NT2/D1 (cell line): Measurements from ENCODE around the gene AFDN.

Experiments used
- SUZ12 ChIP-seq: IDR thresholded peaks from 2 replicates; pipeline ENCODE4 v1.6.1; 2011; ENCODE audit not compliant: insufficient read length, insufficient read depth; ENCODE audit errors: extremely low read depth
- YY1 ChIP-seq: IDR thresholded peaks from 2 replicates; pipeline ENCODE4 v1.6.1; 2011; ENCODE audit not compliant: insufficient read length, insufficient read depth
- ZNF274 ChIP-seq: IDR thresholded peaks from 2 replicates; pipeline ENCODE4 v1.6.1; 2011; ENCODE audit warnings: mild to moderate bottlenecking, low read depth, low read length

- TF ChIP-seq ZNF274 (no peak), SUZ12 (no peak), YY1 (no peak)
Measured at GRCh38 chr6:167968091-167968490, 141.4 kb downstream of the AFDN start.
